ENCODE measurements around the gene PPP4R2. TPM values are rescaled to one million over a fixed set of nuclear protein-coding genes. Genes with fewer than 3 reads are reported as not detected.

The PPP4R2 gene
- total RNA-seq, 6 donors from 2014 or later = 24.3 to 88.0 (median 54.8) TPM

DNA sequence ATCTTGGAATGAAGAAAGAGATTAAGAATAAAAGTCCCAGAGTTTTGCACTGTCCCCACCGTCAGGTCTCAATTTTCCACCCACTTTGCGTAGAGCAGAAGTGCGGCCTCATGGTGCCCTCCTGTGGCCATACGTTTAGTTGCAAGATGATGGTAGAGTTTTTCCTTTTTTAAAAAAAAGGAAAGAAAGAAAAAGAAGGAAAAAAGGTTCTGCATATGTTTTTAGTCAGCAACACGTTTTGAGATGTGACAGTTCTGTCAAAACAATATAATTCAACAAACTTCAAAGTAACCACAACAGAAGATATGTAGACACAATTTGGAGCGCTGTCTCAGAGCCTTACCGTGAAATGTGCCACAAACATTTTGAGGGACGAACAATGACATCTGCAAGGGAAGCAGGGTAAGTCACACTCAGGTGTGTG is 89.5 kb downstream of the PPP4R2 start:
- H3K27ac ChIP-seq = no peak overlapping the region
- DNase-seq (peak in 1 of 2 donors; percentile 51), ATAC-seq (ENCODE audit: low FRiP score in 2 of 2) (peak; percentile 66 to 89)
- H3K4me3 ChIP-seq = no peak overlapping the region
- WGBS, 2 donors = 19 to 26% methylated on average over 8 of the region's 8 CpGs
- TF ChIP-seq, protein P1, sequence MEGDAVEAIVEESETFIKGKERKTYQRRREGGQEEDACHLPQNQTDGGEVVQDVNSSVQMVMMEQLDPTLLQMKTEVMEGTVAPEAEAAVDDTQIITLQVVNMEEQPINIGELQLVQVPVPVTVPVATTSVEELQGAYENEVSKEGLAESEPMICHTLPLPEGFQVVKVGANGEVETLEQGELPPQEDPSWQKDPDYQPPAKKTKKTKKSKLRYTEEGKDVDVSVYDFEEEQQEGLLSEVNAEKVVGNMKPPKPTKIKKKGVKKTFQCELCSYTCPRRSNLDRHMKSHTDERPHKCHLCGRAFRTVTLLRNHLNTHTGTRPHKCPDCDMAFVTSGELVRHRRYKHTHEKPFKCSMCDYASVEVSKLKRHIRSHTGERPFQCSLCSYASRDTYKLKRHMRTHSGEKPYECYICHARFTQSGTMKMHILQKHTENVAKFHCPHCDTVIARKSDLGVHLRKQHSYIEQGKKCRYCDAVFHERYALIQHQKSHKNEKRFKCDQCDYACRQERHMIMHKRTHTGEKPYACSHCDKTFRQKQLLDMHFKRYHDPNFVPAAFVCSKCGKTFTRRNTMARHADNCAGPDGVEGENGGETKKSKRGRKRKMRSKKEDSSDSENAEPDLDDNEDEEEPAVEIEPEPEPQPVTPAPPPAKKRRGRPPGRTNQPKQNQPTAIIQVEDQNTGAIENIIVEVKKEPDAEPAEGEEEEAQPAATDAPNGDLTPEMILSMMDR (IDR thresholded peaks at IDR 0.05) = peak; percentile 42 to 73 (median 64)
- TF ChIP-seq POLR2A (IDR thresholded peaks at IDR 0.05) (no peak), POLR2AphosphoS5 (IDR thresholded peaks at IDR 0.05) (no peak), EP300 (IDR thresholded peaks at IDR 0.05) (no peak)
- no peaks in the 10 kb centered on the region for H3K27me3 ChIP-seq
- H3K36me3 ChIP-seq = no peaks in the 10 kb centered on the region
- no peaks in the 10 kb centered on the region for H3K9me3 ChIP-seq
- H3K4me1 ChIP-seq = peaks cover 0 to 6% (median 0%) of the 10 kb centered on the region in 4 donors

DNA sequence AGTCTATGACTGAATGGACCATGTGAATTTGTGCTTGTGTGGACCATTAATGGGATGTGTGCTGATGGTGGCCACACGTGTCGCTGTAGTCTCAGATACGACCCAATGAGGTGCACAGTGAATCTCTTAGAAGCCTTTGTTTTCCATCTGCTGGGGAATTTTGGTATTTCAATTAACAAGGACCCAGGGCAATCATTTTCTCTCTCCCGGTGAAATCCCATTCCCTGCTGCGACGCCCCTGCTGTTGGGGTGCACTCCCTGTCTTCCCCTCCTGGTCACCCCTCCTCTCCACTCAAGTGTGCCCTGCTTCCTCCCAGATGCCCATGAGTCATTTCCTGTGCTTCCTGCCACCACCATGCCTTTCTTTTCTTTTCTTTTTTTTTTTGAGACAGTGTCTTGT is 97.5 kb downstream of the PPP4R2 start:
- 59 to 69% methylated on average over 6 of the region's 6 CpGs for WGBS, 2 donors
- Histone ChIP-seq H3K27ac (no peak overlapping the region), H3K4me1 (peaks cover 0 to 7% (median 5%) of the 10 kb centered on the region in 4 donors), H3K36me3 (no peaks in the 10 kb centered on the region), H3K4me3 (no peak overlapping the region), H3K27me3 (no peaks in the 10 kb centered on the region), H3K9me3 (no peaks in the 10 kb centered on the region)
- TF ChIP-seq, protein P1 (IDR thresholded peaks at IDR 0.05) = no peak
- TF ChIP-seq EP300 (IDR thresholded peaks at IDR 0.05) (no peak), POLR2AphosphoS5 (IDR thresholded peaks at IDR 0.05) (no peak), POLR2A (IDR thresholded peaks at IDR 0.05) (no peak)
- peak in 1 of 2 donors; percentile 38 for ATAC-seq (ENCODE audit: low FRiP score in 2 of 2)
- no peak for DNase-seq

DNA sequence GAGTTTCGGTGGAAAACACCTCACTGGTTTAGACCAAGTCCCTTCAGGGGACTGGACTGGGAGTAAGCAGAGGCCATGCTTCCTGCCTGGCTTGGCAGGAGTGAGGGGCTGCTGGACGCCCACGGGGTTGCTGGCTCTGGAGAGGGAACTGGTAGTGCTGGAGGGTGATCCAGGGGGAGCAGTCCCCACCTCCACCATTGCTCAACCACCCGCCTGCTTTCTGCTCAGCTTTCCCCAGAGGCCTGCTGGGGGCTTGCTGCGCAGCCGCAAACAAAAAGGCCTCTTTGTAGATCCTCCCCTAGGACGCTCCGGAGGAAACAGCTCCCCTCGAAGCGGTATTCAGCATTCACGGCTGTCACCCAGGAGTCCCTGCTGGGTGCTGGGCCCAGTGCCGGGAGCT is 98.3 kb downstream of the PPP4R2 start:
- no peaks in the 10 kb centered on the region for H3K9me3 ChIP-seq
- ATAC-seq (ENCODE audit: low FRiP score in 2 of 2) (peak in 1 of 2 donors; percentile 19), DNase-seq (no peak)
- peaks cover 0 to 7% (median 5%) of the 10 kb centered on the region in 4 donors for H3K4me1 ChIP-seq
- H3K27ac ChIP-seq = no peak overlapping the region
- TF ChIP-seq POLR2A (IDR thresholded peaks at IDR 0.05) (no peak), POLR2AphosphoS5 (IDR thresholded peaks at IDR 0.05) (no peak), EP300 (IDR thresholded peaks at IDR 0.05) (no peak)
- TF ChIP-seq, protein P1 (IDR thresholded peaks at IDR 0.05) = no peak
- H3K27me3 ChIP-seq = no peaks in the 10 kb centered on the region
- H3K4me3 ChIP-seq = no peak overlapping the region
- no peaks in the 10 kb centered on the region for H3K36me3 ChIP-seq
- WGBS, 2 donors = 60 to 100% methylated on average over 3 to 12 of the region's 12 CpGs

DNA sequence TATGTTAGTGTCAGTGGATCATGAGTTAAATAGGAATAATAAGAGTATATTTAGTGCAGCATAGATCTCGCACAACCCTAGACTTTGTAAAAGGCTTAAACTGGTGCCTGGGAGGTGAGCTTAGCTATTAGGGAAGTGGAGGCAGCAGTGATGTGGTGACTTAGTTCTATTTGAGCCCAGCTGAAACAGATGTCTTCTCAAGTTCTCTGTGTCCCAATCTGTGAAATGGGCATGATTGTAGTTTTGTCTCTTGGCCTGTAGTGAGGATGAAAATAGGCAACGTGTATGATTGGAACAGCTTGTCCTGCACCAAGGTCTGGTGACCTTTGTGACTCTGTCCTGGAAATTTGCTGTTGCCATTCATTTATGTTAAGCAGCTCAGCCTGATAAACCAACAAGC is 99.6 kb downstream of the PPP4R2 start:
- H3K27ac ChIP-seq = no peak overlapping the region
- TF ChIP-seq POLR2A (IDR thresholded peaks at IDR 0.05) = no peak
- TF ChIP-seq, protein P1 (IDR thresholded peaks at IDR 0.05) = no peak
- no peak for TF ChIP-seq EP300 (IDR thresholded peaks at IDR 0.05)
- no peak for TF ChIP-seq POLR2AphosphoS5 (IDR thresholded peaks at IDR 0.05)
- no peaks in the 10 kb centered on the region for H3K27me3 ChIP-seq
- no peaks in the 10 kb centered on the region for H3K9me3 ChIP-seq
- H3K36me3 ChIP-seq = no peaks in the 10 kb centered on the region
- DNase-seq = no peak
- ATAC-seq (ENCODE audit: low FRiP score in 2 of 2) = no peak
- 86 to 88% methylated on average over 2 of the region's 2 CpGs for WGBS, 2 donors
- no peak overlapping the region for H3K4me3 ChIP-seq
- peaks cover 0 to 11% (median 7%) of the 10 kb centered on the region in 4 donors for H3K4me1 ChIP-seq

DNA sequence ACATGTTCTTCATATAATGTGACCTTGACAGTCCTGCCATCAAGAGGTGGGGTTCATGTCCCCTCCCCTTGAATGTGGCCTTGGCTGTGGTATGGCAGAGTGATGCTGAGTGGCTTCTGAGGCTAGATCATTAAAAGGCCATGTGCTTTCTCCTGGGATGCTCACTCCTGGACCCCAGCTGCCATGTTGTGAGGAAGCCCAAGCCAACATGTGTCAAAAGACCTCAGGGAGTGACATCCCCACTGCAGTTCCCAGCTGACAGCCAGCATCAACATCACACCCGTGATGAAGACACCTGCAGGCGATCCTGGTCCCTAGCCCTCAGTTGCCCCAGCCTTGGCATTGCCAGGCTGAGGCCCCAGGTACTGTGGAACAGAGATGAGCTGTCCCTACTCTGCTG is 101.4 kb downstream of the PPP4R2 start:
- TF ChIP-seq POLR2A (IDR thresholded peaks at IDR 0.05) (no peak), POLR2AphosphoS5 (IDR thresholded peaks at IDR 0.05) (no peak), EP300 (IDR thresholded peaks at IDR 0.05) (no peak)
- TF ChIP-seq, protein P1 (IDR thresholded peaks at IDR 0.05) = no peak
- Histone ChIP-seq H3K36me3 (no peaks in the 10 kb centered on the region), H3K4me3 (no peak overlapping the region), H3K4me1 (peaks cover 0 to 13% (median 8%) of the 10 kb centered on the region in 4 donors), H3K27ac (no peak overlapping the region), H3K27me3 (no peaks in the 10 kb centered on the region), H3K9me3 (no peaks in the 10 kb centered on the region)
- no peak for ATAC-seq (ENCODE audit: low FRiP score in 2 of 2)
- 93 to 100% methylated on average over 1 to 2 of the region's 2 CpGs for whole genome bisulfite sequencing, 2 donors
- DNase-seq = no peak

Measured in upper lobe of left lung (tissue), 6 donors.